ENCODE results near the gene NR3C2. TPM values are rescaled to one million over a fixed set of nuclear protein-coding genes. Genes with fewer than 3 reads are reported as not detected.

The NR3C2 gene
- total RNA-seq, 2 experiments from 2014 or later = 2.0 to 5.2 TPM

DNA sequence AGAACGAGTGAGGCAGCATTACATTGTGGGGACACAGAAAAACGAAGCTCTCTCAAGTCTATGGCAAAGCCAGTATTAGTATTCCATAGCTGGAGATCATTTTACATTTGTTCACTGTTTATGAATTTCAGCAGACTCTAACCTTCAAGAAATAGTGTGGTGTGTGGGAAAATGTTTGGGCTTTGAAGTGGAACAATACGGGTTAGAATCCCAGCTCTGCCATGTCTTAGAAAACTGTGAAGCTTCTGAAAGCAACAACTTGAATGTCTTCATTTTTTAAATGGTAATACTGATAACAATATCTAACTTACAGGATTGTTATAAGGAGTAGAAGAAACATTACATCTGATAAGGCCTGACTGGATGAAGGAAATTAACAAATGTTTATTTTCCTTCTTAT is 217.7 kb downstream of the NR3C2 start:
- CTCF ChIA-PET (ENCODE audit: unreplicated experiment) = no interaction called here
- POLR2A ChIA-PET = no interaction called here
- intact Hi-C loops (cut with micrococcal nuclease; ENCODE audit: unreplicated experiment) = no loop called here

DNA sequence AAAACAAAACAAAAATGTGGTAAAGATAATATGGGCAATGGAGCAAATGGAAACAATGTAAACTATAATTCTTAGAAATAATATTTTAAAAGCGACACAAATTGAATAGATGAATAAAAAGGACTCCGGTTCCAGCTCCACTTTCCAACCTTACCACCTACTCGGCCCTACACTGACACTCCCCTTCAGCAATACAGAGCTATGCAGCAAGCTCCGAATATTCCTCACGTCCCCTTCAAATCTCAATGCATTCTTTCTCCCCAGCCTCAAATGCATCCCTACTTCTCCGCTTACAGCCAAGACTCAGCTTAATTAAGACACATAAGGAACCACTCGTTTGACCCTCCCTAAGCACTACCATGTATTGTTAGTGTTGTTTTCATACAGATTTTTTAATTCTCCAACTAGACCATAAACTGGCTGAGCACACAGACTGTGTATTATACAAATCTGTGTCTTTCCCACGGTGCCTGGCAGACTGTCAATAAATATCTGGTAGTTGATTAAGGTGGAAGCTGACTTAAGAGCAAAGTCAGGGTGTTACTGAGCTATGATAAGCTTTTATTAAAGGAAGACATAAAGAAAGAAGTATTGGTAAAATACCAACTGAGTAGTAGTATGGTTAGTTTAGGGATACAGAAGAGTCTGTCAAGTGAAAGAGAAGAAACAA is 219.1 kb downstream of the NR3C2 start:
- Histone ChIP-seq H3K27ac (ENCODE audit: low read depth, low read length, poor library complexity, severe bottlenecking) (no peak overlapping the region), H3K9me3 (ENCODE audit: low read length) (no peaks in the 10 kb centered on the region), H3K4me2 (ENCODE audit: low read length) (no peak overlapping the region), H2AFZ (ENCODE audit: low read length) (no peak overlapping the region), H3K36me3 (ENCODE audit: insufficient read depth, low read length) (no peaks in the 10 kb centered on the region), H3K9me2 (ENCODE audit: insufficient read depth, low read length) (no peaks in the 10 kb centered on the region), H3K4me3 (ENCODE audit: low read depth, low read length, poor library complexity, severe bottlenecking) (no peak overlapping the region), H3K4me1 (ENCODE audit: insufficient read depth, low read length, poor library complexity, severe bottlenecking) (no peaks in the 10 kb centered on the region), H4K20me1 (ENCODE audit: insufficient read depth, low read length) (no peaks in the 10 kb centered on the region), H3K79me2 (ENCODE audit: insufficient read depth, low read depth, low read length) (no peaks in the 10 kb centered on the region)
- intact Hi-C loops (cut with micrococcal nuclease; ENCODE audit: unreplicated experiment) = no loop called here
- ChIA-PET POLR2A (interaction anchor here (0.7 to 1.0 kb wide), 2 partner anchors 68 to 107 kb away, joined by 3 to 4 read pairs; no protein-coding TSS in a partner anchor), CTCF (ENCODE audit: unreplicated experiment) (no interaction called here)
- no peak for DNase-seq (ENCODE audit: low spot score)
- no TSS peak for BruUV-seq (replicated peaks)
- no peak for TF ChIP-seq EZH2phosphoT487 (IDR thresholded peaks at IDR 0.05; ENCODE audit: borderline replicate concordance, low read depth, low read length)
- TF ChIP-seq, protein P1, sequence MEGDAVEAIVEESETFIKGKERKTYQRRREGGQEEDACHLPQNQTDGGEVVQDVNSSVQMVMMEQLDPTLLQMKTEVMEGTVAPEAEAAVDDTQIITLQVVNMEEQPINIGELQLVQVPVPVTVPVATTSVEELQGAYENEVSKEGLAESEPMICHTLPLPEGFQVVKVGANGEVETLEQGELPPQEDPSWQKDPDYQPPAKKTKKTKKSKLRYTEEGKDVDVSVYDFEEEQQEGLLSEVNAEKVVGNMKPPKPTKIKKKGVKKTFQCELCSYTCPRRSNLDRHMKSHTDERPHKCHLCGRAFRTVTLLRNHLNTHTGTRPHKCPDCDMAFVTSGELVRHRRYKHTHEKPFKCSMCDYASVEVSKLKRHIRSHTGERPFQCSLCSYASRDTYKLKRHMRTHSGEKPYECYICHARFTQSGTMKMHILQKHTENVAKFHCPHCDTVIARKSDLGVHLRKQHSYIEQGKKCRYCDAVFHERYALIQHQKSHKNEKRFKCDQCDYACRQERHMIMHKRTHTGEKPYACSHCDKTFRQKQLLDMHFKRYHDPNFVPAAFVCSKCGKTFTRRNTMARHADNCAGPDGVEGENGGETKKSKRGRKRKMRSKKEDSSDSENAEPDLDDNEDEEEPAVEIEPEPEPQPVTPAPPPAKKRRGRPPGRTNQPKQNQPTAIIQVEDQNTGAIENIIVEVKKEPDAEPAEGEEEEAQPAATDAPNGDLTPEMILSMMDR (conservative IDR thresholded peaks at IDR 0.05; ENCODE audit: low read length) = no peak

More for the DNA sequence above, 217.7 kb downstream of the NR3C2 start:
- no peak overlapping the region for H3K4me3 ChIP-seq (ENCODE audit: low read depth, low read length, poor library complexity, severe bottlenecking)
- no peak overlapping the region for H2AFZ ChIP-seq (ENCODE audit: low read length)
- H3K4me2 ChIP-seq (ENCODE audit: low read length) = no peak overlapping the region
- H3K9me3 ChIP-seq (ENCODE audit: low read length) = no peaks in the 10 kb centered on the region
- BruUV-seq (replicated peaks) = no TSS peak
- no peak for DNase-seq (ENCODE audit: low spot score)
- TF ChIP-seq, protein P1 (conservative IDR thresholded peaks at IDR 0.05; ENCODE audit: low read length) = no peak
- no peak overlapping the region for H3K27ac ChIP-seq (ENCODE audit: low read depth, low read length, poor library complexity, severe bottlenecking)
- no peaks in the 10 kb centered on the region for H3K36me3 ChIP-seq (ENCODE audit: insufficient read depth, low read length)
- no peaks in the 10 kb centered on the region for H3K9me2 ChIP-seq (ENCODE audit: insufficient read depth, low read length)
- no peaks in the 10 kb centered on the region for H3K79me2 ChIP-seq (ENCODE audit: insufficient read depth, low read depth, low read length)
- H4K20me1 ChIP-seq (ENCODE audit: insufficient read depth, low read length) = no peaks in the 10 kb centered on the region
- no peaks in the 10 kb centered on the region for H3K4me1 ChIP-seq (ENCODE audit: insufficient read depth, low read length, poor library complexity, severe bottlenecking)

All from OCI-LY7 (cell line).